T-helper 2 cell treated with Interferon-gamma antibody and Interleukin-4, amounts not matched to agents 5 μg/mL and 100 μg/mL, for 36 hours (primary cell): ENCODE data around the gene LRRC4C.

ENCODE experiments used
- DNase-seq: peaks from one replicate; pipeline ENCODE4 v3.0.0; 2021; ENCODE audit warnings: low spot score
- H3K27ac Mint-ChIP-seq: one replicate; pipeline ENCODE4 v1.8.0; 2021; ENCODE audit warnings: mild to moderate bottlenecking, mixed read lengths
- H3K27me3 Mint-ChIP-seq: one replicate; pipeline ENCODE4 v1.8.0; 2021; ENCODE audit warnings: low read depth, mixed read lengths
- H3K36me3 Mint-ChIP-seq: one replicate; pipeline ENCODE4 v1.8.0; 2021; ENCODE audit warnings: low read depth, mixed read lengths
- H3K4me1 Mint-ChIP-seq: one replicate; pipeline ENCODE4 v1.8.0; 2021; ENCODE audit warnings: low read depth, mixed read lengths
- H3K4me3 Mint-ChIP-seq: one replicate; pipeline ENCODE4 v1.8.0; 2022; ENCODE audit warnings: mild to moderate bottlenecking, moderate library complexity, mixed read lengths
- H3K9me3 Mint-ChIP-seq: one replicate; pipeline ENCODE4 v1.8.0; 2021; ENCODE audit warnings: mixed read lengths

Gene LRRC4C

DNA sequence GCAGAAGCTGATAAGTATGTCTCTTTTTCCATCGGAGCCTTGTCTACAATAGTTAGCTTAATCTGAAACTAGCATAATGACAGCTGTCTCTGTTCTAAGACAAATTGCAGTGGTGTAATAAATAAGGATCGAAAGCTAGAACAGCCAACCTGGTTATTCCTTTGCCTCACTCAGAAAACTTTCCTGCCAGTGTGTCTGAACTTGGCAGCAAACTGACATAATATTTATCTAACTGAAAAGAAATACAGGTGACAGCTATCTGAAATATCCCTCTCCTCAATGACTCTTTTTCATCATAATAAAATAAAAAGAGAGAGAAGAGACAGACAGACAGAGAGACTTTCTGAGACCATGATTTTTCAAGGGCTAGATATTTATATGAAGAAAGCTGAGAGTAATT is 642.5 kb downstream of the LRRC4C start:
- no peak for DNase-seq
- Mint-ChIP-seq H3K27ac (no peak overlapping the region), H3K27me3 (no peaks in the 10 kb centered on the region), H3K4me3 (no peak overlapping the region), H3K4me1 (no peaks in the 10 kb centered on the region), H3K9me3 (peaks cover 49% of the 10 kb centered on the region), H3K36me3 (no peaks in the 10 kb centered on the region)

DNA sequence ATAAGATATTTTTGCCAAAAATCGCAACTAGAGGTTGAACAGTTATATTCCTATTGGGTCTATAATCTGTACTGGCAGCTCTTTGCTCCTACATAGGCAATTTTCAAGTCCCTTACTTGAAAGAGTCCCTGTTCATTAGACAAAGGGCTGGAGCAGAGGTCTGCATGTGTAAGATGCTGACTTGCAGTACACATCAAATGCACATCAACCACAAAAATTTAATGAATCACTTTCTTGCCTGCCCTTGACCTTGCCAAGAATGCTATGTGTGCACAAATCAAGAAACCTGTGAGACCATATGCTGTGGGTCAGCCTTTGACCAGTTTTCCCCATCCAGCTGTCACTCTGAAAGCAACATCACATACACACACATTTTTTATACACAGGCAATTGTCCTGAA is 661.5 kb downstream of the LRRC4C start:
- Mint-ChIP-seq H3K4me3 (no peak overlapping the region), H3K27me3 (no peaks in the 10 kb centered on the region), H3K9me3 (peaks cover 49% of the 10 kb centered on the region), H3K36me3 (no peaks in the 10 kb centered on the region), H3K4me1 (no peaks in the 10 kb centered on the region), H3K27ac (no peak overlapping the region)
- DNase-seq = no peak

GRCh38 chr11:40787224-40787623 is 672.2 kb downstream of the LRRC4C start:
- H3K27me3 Mint-ChIP-seq = no peaks in the 10 kb centered on the region
- no peak for DNase-seq
- no peaks in the 10 kb centered on the region for H3K36me3 Mint-ChIP-seq
- no peak overlapping the region for H3K27ac Mint-ChIP-seq
- no peaks in the 10 kb centered on the region for H3K4me1 Mint-ChIP-seq
- H3K9me3 Mint-ChIP-seq = peaks cover 59% of the 10 kb centered on the region
- no peak overlapping the region for H3K4me3 Mint-ChIP-seq

GRCh38 chr11:40763046-40763445 is 696.4 kb downstream of the LRRC4C start:
- DNase-seq = no peak
- Mint-ChIP-seq H3K27ac (no peak overlapping the region), H3K4me1 (no peaks in the 10 kb centered on the region), H3K36me3 (no peaks in the 10 kb centered on the region), H3K9me3 (peaks cover 51% of the 10 kb centered on the region), H3K27me3 (no peaks in the 10 kb centered on the region), H3K4me3 (no peak overlapping the region)

DNA sequence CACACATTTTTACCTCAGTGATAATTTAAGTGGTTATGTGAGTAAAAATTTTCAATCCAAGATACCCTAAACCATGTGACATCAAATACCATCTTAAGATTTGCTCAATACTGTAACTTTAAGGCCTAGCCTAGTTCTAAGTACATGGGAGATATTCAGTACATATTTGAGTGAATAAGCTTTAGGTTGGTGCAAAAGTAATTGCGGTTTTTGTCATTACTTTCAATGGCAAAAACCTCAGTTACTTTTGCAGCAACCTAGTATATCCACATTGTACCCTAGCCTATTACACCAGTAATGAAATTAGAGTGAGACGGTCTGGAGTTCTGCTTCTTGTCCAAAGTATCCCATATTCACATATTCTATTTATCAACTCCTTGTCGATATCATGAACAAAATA is 700.1 kb downstream of the LRRC4C start:
- Mint-ChIP-seq H3K27ac (no peak overlapping the region), H3K4me1 (no peaks in the 10 kb centered on the region), H3K9me3 (peaks cover 50% of the 10 kb centered on the region), H3K4me3 (no peak overlapping the region), H3K36me3 (no peaks in the 10 kb centered on the region), H3K27me3 (no peaks in the 10 kb centered on the region)
- DNase-seq = no peak

GRCh38 chr11:40754297-40754696 is 705.2 kb downstream of the LRRC4C start:
- H3K27me3 Mint-ChIP-seq = no peaks in the 10 kb centered on the region

GRCh38 chr11:40746282-40746681 is 713.2 kb downstream of the LRRC4C start:
- no peak for DNase-seq
- no peaks in the 10 kb centered on the region for H3K4me1 Mint-ChIP-seq
- H3K27ac Mint-ChIP-seq = no peak overlapping the region
- H3K27me3 Mint-ChIP-seq = no peaks in the 10 kb centered on the region
- H3K36me3 Mint-ChIP-seq = no peaks in the 10 kb centered on the region
- peaks cover 57% of the 10 kb centered on the region for H3K9me3 Mint-ChIP-seq
- H3K4me3 Mint-ChIP-seq = no peak overlapping the region

More at GRCh38 chr11:40754297-40754696, 705.2 kb downstream of the LRRC4C start:
- H3K4me1 Mint-ChIP-seq = no peaks in the 10 kb centered on the region
- H3K36me3 Mint-ChIP-seq = no peaks in the 10 kb centered on the region
- H3K27ac Mint-ChIP-seq = no peak overlapping the region
- H3K4me3 Mint-ChIP-seq = no peak overlapping the region
- no peak for DNase-seq
- H3K9me3 Mint-ChIP-seq = peaks cover 52% of the 10 kb centered on the region

DNA sequence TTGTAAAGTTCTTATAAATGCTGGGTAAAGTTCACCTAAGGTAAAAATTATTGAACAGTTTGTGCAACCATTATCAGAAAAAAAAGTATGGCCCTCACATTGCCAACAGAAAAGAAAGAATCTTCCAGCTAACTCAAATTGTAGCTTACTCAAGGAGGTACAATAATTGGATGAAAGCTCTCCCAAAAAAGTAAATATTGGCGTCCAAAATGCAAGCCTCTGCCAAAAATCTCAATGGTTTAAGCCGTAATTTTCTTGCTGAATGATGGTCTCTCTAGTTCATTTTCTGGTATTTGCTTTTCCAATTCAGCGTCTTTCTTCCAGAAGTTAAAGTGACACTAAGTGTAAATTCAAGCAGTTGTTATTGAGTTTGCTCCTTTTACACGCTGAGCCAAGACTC is 727.3 kb downstream of the LRRC4C start:
- no peak overlapping the region for H3K4me3 Mint-ChIP-seq
- DNase-seq = no peak
- H3K27ac Mint-ChIP-seq = no peak overlapping the region
- no peaks in the 10 kb centered on the region for H3K36me3 Mint-ChIP-seq
- no peaks in the 10 kb centered on the region for H3K27me3 Mint-ChIP-seq
- H3K4me1 Mint-ChIP-seq = no peaks in the 10 kb centered on the region
- H3K9me3 Mint-ChIP-seq = peaks cover 37% of the 10 kb centered on the region

DNA sequence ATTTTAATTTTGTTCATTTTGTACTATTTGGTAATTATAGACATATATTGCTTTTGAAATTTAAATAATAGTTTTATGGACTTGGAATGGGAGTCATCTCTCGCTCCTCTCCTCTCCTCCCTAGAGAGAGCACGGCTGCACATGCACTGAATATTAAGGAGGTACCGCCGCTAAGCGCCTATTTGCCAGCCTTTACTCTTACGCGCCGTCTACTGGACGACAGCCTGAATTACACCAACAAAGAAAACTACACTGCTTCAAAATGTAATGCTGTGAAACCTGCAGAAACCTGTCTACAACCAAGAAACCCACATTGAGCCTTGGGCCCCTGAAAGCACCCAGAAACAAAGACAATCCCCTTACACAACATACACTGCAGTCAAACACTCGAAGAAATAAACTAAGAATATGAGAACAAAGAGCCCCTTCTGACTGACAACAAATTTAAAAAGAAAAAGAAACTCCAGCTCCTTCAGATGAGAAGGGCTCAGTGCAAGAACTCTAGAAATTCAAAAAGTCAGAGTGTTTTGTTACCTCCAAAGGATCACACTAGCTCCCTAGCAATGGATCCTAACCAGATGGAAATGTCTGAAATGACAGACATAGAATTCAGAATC is 737.2 kb downstream of the LRRC4C start:
- DNase-seq = no peak
- no peaks in the 10 kb centered on the region for H3K36me3 Mint-ChIP-seq
- H3K27ac Mint-ChIP-seq = no peak overlapping the region
- H3K4me1 Mint-ChIP-seq = no peaks in the 10 kb centered on the region
- peaks cover 63% of the 10 kb centered on the region for H3K9me3 Mint-ChIP-seq
- no peaks in the 10 kb centered on the region for H3K27me3 Mint-ChIP-seq
- H3K4me3 Mint-ChIP-seq = no peak overlapping the region

DNA sequence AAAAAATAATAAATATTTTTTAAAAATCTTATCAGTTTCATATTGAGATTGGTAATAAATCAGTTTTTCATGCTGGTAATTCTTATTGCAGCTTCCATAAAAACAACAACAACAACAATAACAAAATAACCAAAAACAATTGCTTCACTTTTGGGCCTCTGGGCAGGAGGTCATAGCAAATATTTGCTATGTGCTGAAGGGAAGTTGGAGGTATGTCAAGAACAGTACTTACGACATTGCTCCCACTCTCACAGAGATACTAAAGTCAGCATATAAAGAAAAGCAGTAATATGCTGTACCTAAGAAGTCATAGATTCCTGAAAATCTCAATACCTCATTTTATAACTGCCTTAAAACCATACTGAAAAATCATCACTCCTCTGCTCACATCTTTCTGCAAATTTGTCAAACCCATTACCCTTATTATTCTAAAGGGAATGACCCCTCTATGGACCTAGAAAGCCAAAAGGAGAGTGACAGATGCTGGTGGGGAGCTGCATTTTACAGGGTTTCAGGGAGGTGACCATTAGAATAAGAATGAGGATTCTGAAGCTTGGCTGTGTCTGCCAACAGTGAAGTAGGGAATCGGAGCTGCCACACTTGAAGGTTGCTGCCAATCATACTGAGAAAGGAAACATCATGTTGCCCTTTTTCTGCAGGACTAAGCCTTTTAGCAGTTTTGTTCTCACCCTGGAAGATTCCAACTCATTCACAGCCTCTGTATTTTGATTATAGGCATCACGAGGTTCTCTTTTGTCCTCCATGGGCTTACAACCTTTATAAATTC is 742.9 kb downstream of the LRRC4C start:
- Mint-ChIP-seq H3K36me3 (no peaks in the 10 kb centered on the region), H3K4me1 (no peaks in the 10 kb centered on the region), H3K27ac (no peak overlapping the region), H3K4me3 (no peak overlapping the region), H3K9me3 (peaks cover 44% of the 10 kb centered on the region), H3K27me3 (no peaks in the 10 kb centered on the region)
- no peak for DNase-seq

DNA sequence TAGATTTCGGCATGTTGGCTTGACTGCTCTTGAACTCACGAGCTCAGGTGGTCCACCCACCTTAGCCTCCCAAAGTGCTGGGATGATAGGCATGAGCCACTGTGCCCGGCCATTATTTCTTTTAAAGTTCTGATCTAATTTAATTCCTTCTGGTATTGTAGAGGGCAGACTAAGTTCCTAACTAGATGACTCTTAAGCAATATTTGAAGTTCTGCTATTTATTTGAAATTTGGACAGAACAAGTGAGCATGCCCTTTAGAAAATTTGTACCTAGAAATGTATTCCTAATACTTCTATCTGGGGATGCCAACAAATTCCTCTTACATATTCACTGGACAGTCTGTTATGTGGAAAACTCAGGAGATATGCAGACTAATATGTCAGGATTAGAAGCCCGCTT is 746.4 kb downstream of the LRRC4C start:
- Mint-ChIP-seq H3K9me3 (peaks cover 55% of the 10 kb centered on the region), H3K4me1 (no peaks in the 10 kb centered on the region), H3K27ac (no peak overlapping the region), H3K36me3 (no peaks in the 10 kb centered on the region), H3K27me3 (no peaks in the 10 kb centered on the region), H3K4me3 (no peak overlapping the region)
- DNase-seq = no peak

- Mint-ChIP-seq H3K36me3 (no peaks in the 10 kb centered on the region), H3K4me3 (no peak overlapping the region), H3K27me3 (no peaks in the 10 kb centered on the region), H3K4me1 (no peaks in the 10 kb centered on the region), H3K9me3 (peaks cover 29% of the 10 kb centered on the region), H3K27ac (no peak overlapping the region)
- DNase-seq = no peak
Measured at GRCh38 chr11:40701027-40701426, 758.4 kb downstream of the LRRC4C start.

- Mint-ChIP-seq H3K36me3 (no peaks in the 10 kb centered on the region), H3K27ac (no peak overlapping the region), H3K4me3 (no peak overlapping the region), H3K4me1 (no peaks in the 10 kb centered on the region), H3K9me3 (peaks cover 48% of the 10 kb centered on the region), H3K27me3 (no peaks in the 10 kb centered on the region)
- DNase-seq = no peak
Measured at GRCh38 chr11:40689823-40690222, 769.6 kb downstream of the LRRC4C start.

DNA sequence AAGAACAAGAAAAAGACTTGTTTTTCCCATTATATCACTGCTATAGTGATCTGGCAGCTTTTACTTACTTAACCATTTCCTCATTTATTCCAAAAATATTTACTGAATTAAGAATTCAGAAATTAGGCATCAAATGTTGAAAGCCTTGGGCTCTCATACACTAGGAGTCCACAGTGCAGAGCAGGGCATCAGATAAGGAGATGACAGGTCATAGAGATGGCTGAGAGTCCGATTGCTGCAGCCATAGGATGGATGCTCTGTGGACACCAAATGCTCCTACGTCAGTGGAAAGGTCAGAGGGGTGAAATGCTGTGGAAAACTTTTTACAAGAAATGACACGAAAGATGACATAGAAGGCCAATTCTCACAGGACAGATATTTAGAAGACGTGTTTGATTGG is 771.1 kb downstream of the LRRC4C start:
- no peak overlapping the region for H3K4me3 Mint-ChIP-seq
- no peak for DNase-seq

GRCh38 chr11:40686765-40687164 is 772.7 kb downstream of the LRRC4C start:
- no peaks in the 10 kb centered on the region for H3K36me3 Mint-ChIP-seq
- no peak for DNase-seq
- H3K4me1 Mint-ChIP-seq = no peaks in the 10 kb centered on the region
- H3K27ac Mint-ChIP-seq = no peak overlapping the region
- H3K9me3 Mint-ChIP-seq = peaks cover 27% of the 10 kb centered on the region
- H3K4me3 Mint-ChIP-seq = no peak overlapping the region
- H3K27me3 Mint-ChIP-seq = no peaks in the 10 kb centered on the region

More for the DNA sequence above, 771.1 kb downstream of the LRRC4C start:
- no peaks in the 10 kb centered on the region for H3K36me3 Mint-ChIP-seq
- H3K9me3 Mint-ChIP-seq = peaks cover 36% of the 10 kb centered on the region
- no peak overlapping the region for H3K27ac Mint-ChIP-seq
- H3K27me3 Mint-ChIP-seq = no peaks in the 10 kb centered on the region
- H3K4me1 Mint-ChIP-seq = no peaks in the 10 kb centered on the region
